Activated naive CD4-positive, alpha-beta T cell treated with anti-CD3 and anti-CD28 coated beads for 36 hours (primary cell): ENCODE results near the gene HS3ST3A1. TPM values are rescaled to one million over a fixed set of nuclear protein-coding genes. Genes with fewer than 3 reads are reported as not detected.

Experiments used
- CTCF ChIA-PET: fragments of 350-600 bp; sonication (Branson Sonifier 250); formaldehyde crosslinking; loops from one replicate; lab custom pipeline; 2021; ENCODE audit warnings: antibody characterized with exemption; lab: Charles Lee
- DNase-seq: peaks from one replicate; pipeline ENCODE4 v3.0.0-alpha.2; 2020
- H3K27ac Mint-ChIP-seq: one replicate; pipeline ENCODE4 v1.8.0; 2021; ENCODE audit warnings: mild to moderate bottlenecking, mixed read lengths
- H3K27me3 Mint-ChIP-seq: one replicate; pipeline ENCODE4 v1.8.0; 2021; ENCODE audit warnings: low read depth, mixed read lengths
- H3K36me3 Mint-ChIP-seq: one replicate; pipeline ENCODE4 v1.8.0; 2021; ENCODE audit warnings: low read depth, mixed read lengths
- H3K4me1 Mint-ChIP-seq: one replicate; pipeline ENCODE4 v1.8.0; 2021; ENCODE audit warnings: low read depth, mixed read lengths
- H3K4me3 Mint-ChIP-seq: one replicate; pipeline ENCODE4 v1.8.0; 2021; ENCODE audit warnings: mild to moderate bottlenecking, moderate library complexity, mixed read lengths
- H3K9me3 Mint-ChIP-seq: one replicate; pipeline ENCODE4 v1.8.0; 2021; ENCODE audit warnings: mixed read lengths
- intact Hi-C: fragments of 100-400 bp; cut with micrococcal nuclease; formaldehyde crosslinking; loops from one replicate; pipeline ENCODE4 v1.15.1; 2023
- total RNA-seq, 2 experiments: library from RNA; stranded (reverse); gene quantifications; one replicate each; pipeline ENCODE4 v1.2.3, GENCODE V29; 2021

HS3ST3A1 gene
- total RNA-seq, 2 experiments from 2014 or later: 0.91 to 1.1 TPM

GRCh38 chr17:13541032-13541480 lies 60.7 kb downstream of the HS3ST3A1 start:
- Mint-ChIP-seq H3K27me3 (peaks cover 13% of the 10 kb centered on the region), H3K4me3 (no peak overlapping the region), H3K4me1 (no peaks in the 10 kb centered on the region), H3K9me3 (no peaks in the 10 kb centered on the region), H3K36me3 (no peaks in the 10 kb centered on the region), H3K27ac (no peak overlapping the region)
- CTCF ChIA-PET: no interaction called here
- intact Hi-C loops: no loop called here
- DNase-seq: no peak

GRCh38 chr17:13540546-13540945 lies 61.2 kb downstream of the HS3ST3A1 start:
- Mint-ChIP-seq H3K27ac (no peak overlapping the region), H3K4me1 (no peaks in the 10 kb centered on the region), H3K36me3 (no peaks in the 10 kb centered on the region), H3K9me3 (no peaks in the 10 kb centered on the region), H3K4me3 (no peak overlapping the region), H3K27me3 (peaks cover 12% of the 10 kb centered on the region)
- intact Hi-C loops: no loop called here
- no peak for DNase-seq
- CTCF ChIA-PET: no interaction called here

- intact Hi-C loops: no loop called here
- CTCF ChIA-PET: no interaction called here
- H3K4me3 Mint-ChIP-seq: no peak overlapping the region
- no peak for DNase-seq
- H3K9me3 Mint-ChIP-seq: no peaks in the 10 kb centered on the region
- H3K4me1 Mint-ChIP-seq: no peaks in the 10 kb centered on the region
- H3K27me3 Mint-ChIP-seq: peaks cover 12% of the 10 kb centered on the region
- H3K36me3 Mint-ChIP-seq: no peaks in the 10 kb centered on the region
- H3K27ac Mint-ChIP-seq: no peak overlapping the region
Measured at GRCh38 chr17:13539421-13539820, 62.3 kb downstream of the HS3ST3A1 start.

- intact Hi-C loops: no loop called here
- CTCF ChIA-PET: no interaction called here
- no peak for DNase-seq
- Mint-ChIP-seq H3K4me1 (no peaks in the 10 kb centered on the region), H3K4me3 (no peak overlapping the region), H3K27ac (no peak overlapping the region), H3K9me3 (peaks cover 2% of the 10 kb centered on the region), H3K27me3 (peaks cover 12% of the 10 kb centered on the region), H3K36me3 (no peaks in the 10 kb centered on the region)
Measured at GRCh38 chr17:13538841-13539411, 62.8 kb downstream of the HS3ST3A1 start.

GRCh38 chr17:13537871-13538643 lies 63.7 kb downstream of the HS3ST3A1 start:
- Mint-ChIP-seq H3K27me3 (peaks cover 12% of the 10 kb centered on the region), H3K4me3 (no peak overlapping the region), H3K36me3 (no peaks in the 10 kb centered on the region), H3K27ac (no peak overlapping the region), H3K9me3 (peaks cover 3% of the 10 kb centered on the region), H3K4me1 (no peaks in the 10 kb centered on the region)
- DNase-seq: no peak
- CTCF ChIA-PET: interaction anchor here (0.6 kb wide), 1 partner anchor 393 kb away, joined by 3 read pairs; no protein-coding TSS in a partner anchor
- intact Hi-C loops: no loop called here

- Mint-ChIP-seq H3K27me3 (peaks cover 12% of the 10 kb centered on the region), H3K27ac (no peak overlapping the region), H3K4me1 (no peaks in the 10 kb centered on the region), H3K4me3 (no peak overlapping the region), H3K9me3 (peaks cover 3% of the 10 kb centered on the region), H3K36me3 (no peaks in the 10 kb centered on the region)
- CTCF ChIA-PET: no interaction called here
- intact Hi-C loops: no loop called here
- DNase-seq: no peak
Measured at GRCh38 chr17:13537167-13537731, 64.5 kb downstream of the HS3ST3A1 start.

GRCh38 chr17:13534946-13535345 lies 66.8 kb downstream of the HS3ST3A1 start:
- Mint-ChIP-seq H3K9me3 (peaks cover 3% of the 10 kb centered on the region), H3K27me3 (peaks cover 5% of the 10 kb centered on the region), H3K27ac (no peak overlapping the region), H3K4me1 (no peaks in the 10 kb centered on the region), H3K36me3 (no peaks in the 10 kb centered on the region), H3K4me3 (no peak overlapping the region)
- no peak for DNase-seq
- intact Hi-C loops: no loop called here
- CTCF ChIA-PET: no interaction called here

GRCh38 chr17:13531721-13532120 lies 70.0 kb downstream of the HS3ST3A1 start:
- DNase-seq: no peak
- no peak overlapping the region for H3K4me3 Mint-ChIP-seq

GRCh38 chr17:13525876-13526275 lies 75.9 kb downstream of the HS3ST3A1 start:
- no peak for DNase-seq
- intact Hi-C loops: no loop called here
- no peaks in the 10 kb centered on the region for H3K9me3 Mint-ChIP-seq
- H3K27me3 Mint-ChIP-seq: peaks cover 10% of the 10 kb centered on the region
- no peaks in the 10 kb centered on the region for H3K36me3 Mint-ChIP-seq
- CTCF ChIA-PET: no interaction called here
- no peak overlapping the region for H3K27ac Mint-ChIP-seq
- H3K4me1 Mint-ChIP-seq: no peaks in the 10 kb centered on the region
- H3K4me3 Mint-ChIP-seq: no peak overlapping the region

More at GRCh38 chr17:13531721-13532120, 70.0 kb downstream of the HS3ST3A1 start:
- H3K36me3 Mint-ChIP-seq: no peaks in the 10 kb centered on the region
- peaks cover 3% of the 10 kb centered on the region for H3K9me3 Mint-ChIP-seq
- peaks cover 12% of the 10 kb centered on the region for H3K27me3 Mint-ChIP-seq
- no peaks in the 10 kb centered on the region for H3K4me1 Mint-ChIP-seq
- intact Hi-C loops: no loop called here
- H3K27ac Mint-ChIP-seq: no peak overlapping the region
- CTCF ChIA-PET: no interaction called here

GRCh38 chr17:13523164-13523563 lies 78.6 kb downstream of the HS3ST3A1 start:
- no peak overlapping the region for H3K4me3 Mint-ChIP-seq
- CTCF ChIA-PET: no interaction called here
- no peaks in the 10 kb centered on the region for H3K9me3 Mint-ChIP-seq
- H3K27me3 Mint-ChIP-seq: peaks cover 2% of the 10 kb centered on the region
- no peak for DNase-seq
- H3K27ac Mint-ChIP-seq: no peak overlapping the region
- H3K4me1 Mint-ChIP-seq: no peaks in the 10 kb centered on the region
- intact Hi-C loops: no loop called here
- no peaks in the 10 kb centered on the region for H3K36me3 Mint-ChIP-seq

- Mint-ChIP-seq H3K4me3 (no peak overlapping the region), H3K36me3 (no peaks in the 10 kb centered on the region), H3K4me1 (no peaks in the 10 kb centered on the region), H3K27me3 (peaks cover 2% of the 10 kb centered on the region), H3K9me3 (no peaks in the 10 kb centered on the region), H3K27ac (no peak overlapping the region)
- CTCF ChIA-PET: no interaction called here
- intact Hi-C loops: no loop called here
- DNase-seq: no peak
Measured at GRCh38 chr17:13522749-13523148, 79.0 kb downstream of the HS3ST3A1 start.

- H3K4me1 Mint-ChIP-seq: no peaks in the 10 kb centered on the region
- intact Hi-C loops: no loop called here
- no peak for DNase-seq
- CTCF ChIA-PET: no interaction called here
- no peak overlapping the region for H3K4me3 Mint-ChIP-seq
- no peaks in the 10 kb centered on the region for H3K36me3 Mint-ChIP-seq
- no peaks in the 10 kb centered on the region for H3K27me3 Mint-ChIP-seq
- no peak overlapping the region for H3K27ac Mint-ChIP-seq
- H3K9me3 Mint-ChIP-seq: no peaks in the 10 kb centered on the region
Measured at GRCh38 chr17:13521784-13522183, 79.9 kb downstream of the HS3ST3A1 start.
